GM19455 (cell line): Measurements from ENCODE around the gene FDPS.
"Not testable (repeated sequence)": the region's sequence is repeated elsewhere in the genome, so short reads cannot be mapped to it uniquely, and the experiment has no call there.

Source experiments
- ATAC-seq: cut with Tn5 transposase; IDR thresholded peaks from one replicate; pipeline ENCODE4 v1.9.1; 2021; ENCODE audit not compliant: unreplicated experiment

FDPS gene

DNA sequence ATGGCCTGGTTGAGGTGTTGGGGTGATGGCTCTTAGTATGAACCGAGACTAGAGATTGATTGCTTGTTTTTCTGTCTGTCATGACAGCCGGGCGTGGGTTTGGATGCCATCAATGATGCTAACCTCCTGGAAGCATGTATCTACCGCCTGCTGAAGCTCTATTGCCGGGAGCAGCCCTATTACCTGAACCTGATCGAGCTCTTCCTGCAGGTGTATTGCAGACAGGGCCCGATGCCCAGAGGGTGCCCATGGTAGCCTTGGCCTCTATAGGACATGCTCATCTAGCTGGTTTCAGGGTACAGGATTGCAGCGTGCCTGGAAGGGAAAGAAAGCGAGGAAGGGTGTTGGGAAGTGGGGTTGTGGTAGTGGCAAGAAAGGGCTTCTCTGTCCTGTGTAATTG lies 9.4 kb downstream of the FDPS start:
- ATAC-seq, result no peak

DNA sequence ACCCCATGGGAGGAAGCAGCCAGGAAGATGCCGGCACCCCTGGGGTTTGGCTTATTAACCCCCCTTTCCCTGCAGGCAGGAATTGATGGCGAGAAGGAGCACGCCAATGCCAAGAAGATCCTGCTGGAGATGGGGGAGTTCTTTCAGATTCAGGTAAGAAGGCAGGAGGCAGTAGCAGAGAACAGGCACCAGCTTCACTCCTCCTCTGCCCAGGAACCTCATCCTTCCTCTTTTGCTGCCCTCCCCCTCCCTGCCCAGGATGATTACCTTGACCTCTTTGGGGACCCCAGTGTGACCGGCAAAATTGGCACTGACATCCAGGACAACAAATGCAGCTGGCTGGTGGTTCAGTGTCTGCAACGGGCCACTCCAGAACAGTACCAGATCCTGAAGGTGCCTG lies 10.9 kb downstream of the FDPS start:
- ATAC-seq, result no peak

DNA sequence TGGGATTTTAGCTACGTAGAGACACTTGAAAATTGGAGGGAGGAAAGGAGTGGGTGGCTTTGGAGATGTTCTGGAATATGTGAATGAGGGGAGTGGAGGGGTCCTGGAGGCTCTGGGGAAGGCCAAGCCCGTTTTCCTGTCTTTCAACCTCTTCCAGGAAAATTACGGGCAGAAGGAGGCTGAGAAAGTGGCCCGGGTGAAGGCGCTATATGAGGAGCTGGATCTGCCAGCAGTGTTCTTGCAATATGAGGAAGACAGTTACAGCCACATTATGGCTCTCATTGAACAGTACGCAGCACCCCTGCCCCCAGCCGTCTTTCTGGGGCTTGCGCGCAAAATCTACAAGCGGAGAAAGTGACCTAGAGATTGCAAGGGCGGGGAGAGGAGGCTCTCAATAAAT lies 11.6 kb downstream of the FDPS start:
- no peak for ATAC-seq

DNA sequence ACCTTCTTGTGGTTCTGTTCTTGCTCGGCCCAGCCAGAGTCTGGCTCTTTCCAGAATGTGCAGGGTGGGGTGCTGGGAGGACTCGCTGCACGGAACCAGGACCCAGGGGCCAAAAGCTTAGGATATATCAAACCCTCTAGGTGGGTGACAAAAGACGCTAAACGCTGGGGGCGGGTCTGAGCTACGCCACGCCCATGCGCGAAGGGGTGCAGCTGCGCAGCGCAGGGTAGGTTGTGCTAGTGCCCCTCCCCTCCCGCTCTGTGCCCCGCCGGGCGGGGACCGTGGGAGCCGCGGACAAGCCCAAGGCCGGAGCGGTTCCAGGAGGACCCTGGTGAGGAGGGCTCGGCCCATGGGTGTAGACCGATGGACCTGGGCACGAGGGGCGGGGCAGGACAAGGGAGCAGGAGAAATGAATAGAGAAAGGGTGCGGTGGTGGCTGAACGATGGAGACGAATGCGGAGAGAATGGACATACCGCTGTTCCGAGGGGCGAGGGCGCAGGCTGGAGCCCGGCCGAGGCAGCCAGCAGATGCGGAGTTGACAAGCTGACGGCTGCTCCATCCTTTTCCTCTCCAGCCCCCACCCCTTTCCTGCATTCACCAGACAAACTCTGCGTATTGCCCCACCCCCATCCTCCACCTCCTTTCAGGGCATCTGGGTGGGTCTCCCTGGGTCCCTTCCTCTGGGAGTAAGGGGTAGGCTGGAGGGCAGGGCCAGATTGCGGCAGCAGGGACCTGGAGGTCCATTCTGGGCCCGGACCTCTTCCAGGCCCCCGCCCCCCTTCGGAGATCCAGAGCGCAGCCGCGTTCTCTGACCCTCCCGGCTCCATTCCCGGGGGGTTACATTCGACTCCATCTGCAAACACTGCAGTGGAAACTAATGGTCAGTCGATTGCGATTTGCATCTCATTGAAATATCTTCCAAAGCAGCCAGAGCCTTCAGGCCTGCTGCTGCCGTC lies 12.3 kb downstream of the FDPS start, which contains the start of gene RUSC1:
TSS of gene RUSC1 (plus strand) at position 234 of the 957 bp plus-strand sequence. CDS start 880 bp downstream, outside the sequence.
- no peak for ATAC-seq

DNA sequence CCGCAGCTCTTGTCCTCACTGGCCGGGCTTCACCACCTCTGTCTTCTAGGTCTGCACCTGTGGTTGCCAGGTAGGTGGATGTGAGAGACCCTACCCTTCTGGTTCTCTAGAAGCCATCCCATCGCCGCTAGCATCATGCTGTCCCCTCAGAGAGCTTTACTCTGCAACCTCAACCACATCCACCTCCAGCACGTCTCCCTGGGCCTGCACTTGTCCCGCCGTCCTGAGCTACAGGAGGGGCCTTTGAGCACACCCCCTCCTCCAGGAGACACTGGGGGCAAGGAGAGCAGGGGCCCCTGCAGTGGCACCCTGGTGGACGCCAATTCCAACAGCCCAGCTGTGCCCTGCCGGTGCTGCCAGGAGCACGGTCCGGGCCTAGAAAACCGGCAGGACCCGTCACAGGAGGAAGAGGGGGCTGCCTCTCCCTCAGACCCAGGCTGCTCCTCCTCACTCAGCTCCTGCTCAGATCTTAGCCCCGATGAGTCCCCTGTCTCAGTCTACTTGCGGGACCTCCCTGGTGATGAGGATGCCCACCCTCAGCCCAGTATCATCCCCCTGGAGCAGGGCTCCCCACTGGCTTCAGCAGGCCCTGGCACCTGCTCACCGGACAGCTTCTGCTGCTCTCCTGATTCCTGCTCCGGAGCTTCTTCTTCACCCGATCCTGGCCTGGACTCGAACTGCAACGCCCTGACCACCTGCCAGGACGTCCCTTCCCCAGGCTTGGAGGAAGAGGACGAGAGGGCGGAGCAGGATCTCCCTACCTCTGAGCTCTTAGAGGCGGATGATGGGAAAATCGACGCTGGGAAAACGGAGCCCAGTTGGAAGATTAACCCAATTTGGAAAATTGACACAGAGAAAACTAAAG lies 13.2 kb downstream of the FDPS start:
- no peak for ATAC-seq

GRCh38 chr1:155322571-155322952 lies 13.9 kb downstream of the FDPS start:
- no peak for ATAC-seq

DNA sequence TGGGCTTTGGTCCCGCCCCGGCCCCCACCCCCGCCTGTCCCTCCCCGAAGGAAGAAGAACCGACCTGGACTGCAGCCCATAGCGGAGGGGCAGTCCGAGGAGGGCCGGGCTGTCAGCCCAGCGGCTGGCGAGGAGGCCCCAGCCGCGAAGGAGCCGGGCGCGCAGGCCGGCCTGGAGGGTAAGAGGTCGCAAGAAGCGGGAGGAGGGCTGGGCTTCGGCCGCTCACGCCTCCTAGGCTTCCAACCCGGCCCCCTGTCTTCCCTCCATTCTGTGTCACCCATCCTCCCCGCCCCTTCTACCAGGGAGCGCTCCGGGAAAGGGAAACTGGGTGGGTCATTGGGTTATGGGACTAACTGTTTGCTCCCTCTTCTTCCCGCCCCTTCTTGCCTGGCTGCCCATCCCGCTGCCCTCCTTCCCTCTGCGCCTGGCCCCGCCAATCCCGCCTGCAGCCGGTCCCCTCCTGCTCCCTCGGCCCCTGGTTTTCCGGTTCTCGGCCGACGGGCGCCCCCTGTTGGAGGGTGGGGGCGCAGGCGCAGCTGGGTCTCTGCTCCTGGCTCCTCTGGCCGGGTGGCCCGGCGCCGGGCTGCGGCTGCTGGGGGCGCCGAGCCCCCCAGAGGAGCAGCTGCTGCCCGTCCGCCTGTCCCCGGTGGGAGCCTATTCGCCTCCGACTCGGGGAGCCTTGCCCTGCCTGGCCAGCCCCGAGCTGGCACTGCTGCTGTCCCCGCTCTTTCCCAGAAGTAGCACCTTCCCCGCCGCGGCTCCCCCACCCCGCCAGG lies 14.5 kb downstream of the FDPS start:
- peak; percentile 44 for ATAC-seq

- peak; percentile 44 for ATAC-seq
Measured at GRCh38 chr1:155323729-155324036, 15.0 kb downstream of the FDPS start.

GRCh38 chr1:155324037-155324716 lies 15.5 kb downstream of the FDPS start:
- peak; percentile 53 for ATAC-seq

- ATAC-seq, result no peak
Measured at GRCh38 chr1:155324717-155325602, 16.3 kb downstream of the FDPS start.

DNA sequence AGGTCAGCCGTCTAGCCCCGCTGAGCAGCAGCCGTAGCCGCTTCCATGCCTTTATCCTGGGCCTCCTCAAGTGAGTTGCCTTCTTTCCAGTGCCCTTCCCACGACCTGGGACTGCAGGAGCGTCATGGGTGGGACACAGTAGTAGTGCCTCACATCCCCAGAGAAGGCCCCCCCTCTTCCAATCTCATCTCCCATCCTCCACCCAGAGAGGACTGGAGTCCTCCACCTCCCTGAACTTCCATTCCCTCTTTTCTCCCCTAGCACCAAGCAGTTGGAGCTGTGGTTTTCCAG lies 16.9 kb downstream of the FDPS start:
- ATAC-seq, result no peak

DNA sequence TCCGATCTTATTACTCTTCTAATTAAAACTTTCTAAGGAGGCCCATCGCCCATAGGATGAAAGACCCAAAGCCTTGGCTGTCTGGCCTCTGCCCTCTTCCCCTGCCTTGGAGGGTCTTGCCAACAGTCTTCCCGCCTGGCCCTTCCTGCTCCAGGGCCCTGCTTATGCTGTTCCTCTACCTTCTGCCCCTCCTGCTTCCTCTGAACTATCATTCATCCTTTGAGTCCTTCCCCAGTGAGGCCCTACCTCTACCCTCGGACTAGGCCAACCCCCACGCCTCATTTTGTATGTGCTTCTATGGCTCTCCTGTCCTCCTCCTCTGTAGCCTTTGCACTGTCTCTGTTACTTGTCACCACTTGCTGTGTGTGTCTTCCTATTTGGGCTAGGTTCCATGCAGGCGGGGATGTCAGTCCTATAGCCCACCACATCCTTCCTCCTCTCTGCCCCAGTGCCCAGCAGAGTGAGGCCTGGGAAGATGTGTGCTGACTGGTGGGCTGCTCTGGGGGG lies 17.4 kb downstream of the FDPS start:
- ATAC-seq, result no peak

DNA sequence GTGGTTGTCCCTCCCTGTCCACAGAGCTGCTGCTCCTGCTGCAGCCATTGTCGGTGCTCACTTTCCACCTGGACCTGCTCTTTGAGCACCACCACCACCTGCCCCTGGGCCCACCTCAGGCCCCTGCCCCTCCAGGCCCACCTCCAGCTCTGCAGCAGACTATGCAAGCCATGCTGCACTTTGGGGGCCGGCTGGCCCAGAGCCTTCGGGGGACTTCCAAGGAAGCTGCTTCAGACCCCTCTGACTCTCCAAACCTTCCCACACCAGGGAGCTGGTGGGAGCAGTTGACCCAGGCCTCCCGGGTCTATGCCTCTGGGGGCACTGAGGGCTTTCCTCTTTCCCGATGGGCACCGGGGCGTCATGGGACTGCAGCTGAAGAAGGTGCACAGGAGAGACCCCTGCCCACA lies 18.0 kb downstream of the FDPS start:
- ATAC-seq, result no peak

DNA sequence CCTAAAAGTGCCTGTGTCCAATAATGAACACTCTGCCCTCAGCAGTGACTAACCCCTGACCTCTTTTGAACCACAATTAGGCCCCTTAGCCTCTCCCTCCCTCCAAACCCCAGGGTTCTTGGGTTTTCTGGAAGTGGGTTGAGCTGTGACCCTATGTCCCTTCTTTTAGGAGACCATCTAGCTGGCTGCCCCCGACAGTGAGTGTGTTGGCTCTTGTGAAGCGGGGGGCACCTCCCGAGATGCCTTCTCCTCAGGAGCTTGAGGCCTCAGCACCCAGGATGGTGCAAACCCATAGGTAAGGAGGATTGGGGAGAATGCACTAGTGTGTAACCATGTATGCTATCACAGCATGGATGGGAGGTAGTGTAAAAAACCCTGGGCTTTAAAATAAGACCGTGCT lies 19.3 kb downstream of the FDPS start:
- no peak for ATAC-seq

- ATAC-seq, result not testable (repeated sequence)
Measured at GRCh38 chr1:155328856-155329255, 20.2 kb downstream of the FDPS start.

DNA sequence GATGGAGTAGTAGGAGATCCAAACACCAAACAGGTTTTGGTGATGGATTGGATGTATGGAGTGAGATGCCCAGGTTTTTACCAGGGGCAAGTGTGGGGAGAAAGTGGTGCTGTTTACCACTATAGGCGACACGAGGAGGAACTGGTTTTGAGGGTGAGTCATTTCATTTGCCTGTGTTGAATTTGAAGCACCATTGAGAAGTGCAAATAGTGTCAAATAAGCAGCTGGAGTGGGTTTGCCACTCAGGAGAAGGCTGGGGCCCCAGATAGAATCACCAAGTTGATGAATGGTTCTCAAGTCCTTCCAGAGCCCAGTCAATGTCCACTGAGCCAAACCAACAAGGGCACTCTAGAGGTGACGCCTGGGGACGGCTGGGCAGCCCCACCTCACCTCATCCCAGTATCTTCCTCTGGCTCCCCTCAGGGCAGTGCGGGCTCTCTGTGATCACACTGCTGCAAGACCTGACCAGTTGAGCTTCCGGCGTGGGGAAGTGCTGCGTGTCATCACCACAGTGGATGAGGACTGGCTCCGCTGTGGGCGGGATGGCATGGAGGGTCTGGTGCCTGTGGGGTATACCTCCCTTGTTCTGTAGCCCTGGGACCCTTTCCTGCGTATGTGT lies 21.4 kb downstream of the FDPS start:
- ATAC-seq, result no peak

- no peak for ATAC-seq
Measured at GRCh38 chr1:155334962-155335361, 26.3 kb downstream of the FDPS start.

DNA sequence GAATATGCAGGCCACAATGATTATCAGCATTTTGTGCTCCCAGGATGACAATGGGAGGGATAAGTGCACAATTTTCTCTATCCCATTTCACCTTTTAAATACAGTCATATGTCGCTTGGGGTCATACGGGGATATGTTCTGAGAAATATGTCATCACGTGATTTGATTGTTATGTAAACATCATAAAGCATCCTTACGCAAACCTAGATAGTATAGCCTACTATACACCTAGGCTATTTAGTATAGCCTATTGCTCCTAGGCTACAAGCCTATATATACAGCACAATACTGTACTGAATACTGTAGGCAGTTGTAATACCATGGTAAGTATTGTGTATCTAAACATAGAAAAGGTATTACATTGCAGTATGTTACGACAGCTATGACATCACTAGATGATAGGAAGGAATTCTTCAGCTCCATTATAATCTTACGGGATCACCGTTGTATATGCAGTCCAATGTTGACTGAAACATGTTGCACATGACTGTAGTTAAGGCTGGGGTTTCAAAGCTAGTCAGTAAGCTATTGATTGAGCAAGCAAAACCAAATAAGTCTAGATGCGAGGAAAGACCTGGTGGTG lies 30.9 kb downstream of the FDPS start:
- ATAC-seq, result no peak

GRCh38 chr1:155342842-155343241 lies 34.2 kb downstream of the FDPS start:
- no peak for ATAC-seq
